Epidermal melanocyte (primary cell): ENCODE data around the gene DHRS7B.
A peak's percentile ranks its signal among the peaks of the same experiment; 100 is the strongest.
"Not testable (repeated sequence)": the region's sequence is repeated elsewhere in the genome, so short reads cannot be mapped to it uniquely, and the experiment has no call there.

Experiments
- DNase-seq: peaks from one replicate; pipeline ENCODE4 v3.0.0; 2011; ENCODE audit warnings: low spot score; ENCODE audit not compliant: insufficient read length

The DHRS7B gene

DNA sequence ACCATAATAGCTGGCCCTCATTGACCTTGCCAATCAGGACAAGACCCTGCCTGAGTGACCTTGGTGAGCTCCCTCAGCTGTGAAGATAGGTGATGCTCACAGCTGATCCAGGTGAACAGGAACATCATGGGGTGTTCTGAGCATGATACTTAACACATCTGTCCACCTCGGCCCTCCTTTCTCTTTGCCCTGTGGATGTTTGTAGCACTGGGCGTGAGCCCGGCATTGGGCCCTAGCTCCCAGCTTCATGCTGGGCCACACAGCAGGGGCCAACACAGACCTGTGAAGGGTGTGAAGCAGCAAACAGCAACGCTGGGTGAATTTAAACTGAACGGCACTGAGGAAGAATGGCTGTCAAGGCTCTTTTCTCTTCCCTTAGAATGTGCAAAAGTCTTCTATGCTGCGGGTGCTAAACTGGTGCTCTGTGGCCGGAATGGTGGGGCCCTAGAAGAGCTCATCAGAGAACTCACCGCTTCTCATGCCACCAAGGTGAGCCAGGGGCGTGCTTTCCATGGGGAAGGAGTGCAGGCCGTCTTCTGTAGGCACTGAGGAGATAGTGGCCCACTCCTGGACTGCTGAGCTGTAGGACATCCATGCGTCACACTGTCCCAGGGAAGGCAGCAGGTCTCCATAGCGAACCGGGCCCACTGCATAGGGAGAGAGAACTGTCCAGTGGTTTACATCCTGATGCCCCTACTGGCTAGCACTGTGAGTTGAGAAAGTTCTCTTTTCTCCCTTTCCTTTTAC, 51.3 kb downstream of the DHRS7B start:
- no peak for DNase-seq

DNA sequence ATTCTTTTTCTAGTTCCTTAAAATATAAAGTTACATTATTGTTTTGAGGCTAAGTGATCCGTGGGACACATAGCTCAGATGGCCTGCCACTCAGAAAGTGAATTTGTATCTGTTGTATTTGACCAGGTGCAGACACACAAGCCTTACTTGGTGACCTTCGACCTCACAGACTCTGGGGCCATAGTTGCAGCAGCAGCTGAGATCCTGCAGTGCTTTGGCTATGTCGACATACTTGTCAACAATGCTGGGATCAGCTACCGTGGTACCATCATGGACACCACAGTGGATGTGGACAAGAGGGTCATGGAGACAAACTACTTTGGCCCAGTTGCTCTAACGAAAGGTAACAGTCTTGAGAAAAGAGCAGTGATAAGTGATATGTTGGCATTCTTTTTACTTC, 56.7 kb downstream of the DHRS7B start:
- no peak for DNase-seq

GRCh38 chr17:21184570-21184969, 57.8 kb downstream of the DHRS7B start:
- no peak for DNase-seq

GRCh38 chr17:21185061-21185460, 58.3 kb downstream of the DHRS7B start:
- DNase-seq: no peak

GRCh38 chr17:21186399-21187187, 59.8 kb downstream of the DHRS7B start:
- DNase-seq: no peak

DNA sequence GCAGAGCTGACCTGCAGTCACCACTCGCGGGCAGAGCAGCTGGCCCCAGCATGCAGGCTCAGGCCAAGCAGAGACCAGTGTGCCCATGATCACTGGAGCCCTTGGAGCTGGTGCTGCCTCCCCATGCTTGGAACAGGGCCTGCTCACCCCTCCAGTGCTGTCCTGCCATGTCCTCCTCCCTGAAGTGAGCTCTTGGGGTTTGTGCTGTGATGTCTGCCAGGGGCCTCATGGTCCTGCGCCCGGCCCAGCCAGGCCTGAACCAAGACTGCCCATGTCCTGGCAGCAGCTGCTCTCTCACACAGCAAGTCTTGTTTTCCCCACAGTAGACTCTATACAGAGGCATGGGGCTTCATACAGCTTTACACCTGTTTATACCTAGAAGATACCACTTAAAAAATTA, 62.6 kb downstream of the DHRS7B start:
- DNase-seq: no peak

DNA sequence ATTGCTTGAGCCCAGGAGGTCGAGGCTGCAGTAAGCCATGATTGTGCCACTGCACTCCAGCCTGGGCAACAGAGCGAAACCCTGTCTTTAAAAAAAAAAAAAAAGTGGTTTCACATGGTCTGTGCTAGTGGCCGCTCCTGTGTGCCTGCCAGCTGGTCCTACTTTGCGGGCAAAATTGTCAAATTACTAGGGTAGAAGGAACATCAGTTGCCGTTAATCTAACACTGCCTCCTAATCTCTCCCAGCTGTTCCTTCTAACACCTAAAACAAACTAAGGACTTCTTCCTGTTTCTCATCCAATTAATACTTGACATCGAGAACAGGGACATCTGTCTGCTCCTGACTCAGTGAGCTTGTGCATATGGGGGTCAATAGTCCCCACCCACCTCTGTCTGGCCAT, 63.3 kb downstream of the DHRS7B start:
- no peak for DNase-seq

- DNase-seq: no peak
Observed at GRCh38 chr17:21191698-21192097, 64.9 kb downstream of the DHRS7B start.

- not testable (repeated sequence) for DNase-seq
Observed at GRCh38 chr17:21192414-21192813, 65.7 kb downstream of the DHRS7B start.

DNA sequence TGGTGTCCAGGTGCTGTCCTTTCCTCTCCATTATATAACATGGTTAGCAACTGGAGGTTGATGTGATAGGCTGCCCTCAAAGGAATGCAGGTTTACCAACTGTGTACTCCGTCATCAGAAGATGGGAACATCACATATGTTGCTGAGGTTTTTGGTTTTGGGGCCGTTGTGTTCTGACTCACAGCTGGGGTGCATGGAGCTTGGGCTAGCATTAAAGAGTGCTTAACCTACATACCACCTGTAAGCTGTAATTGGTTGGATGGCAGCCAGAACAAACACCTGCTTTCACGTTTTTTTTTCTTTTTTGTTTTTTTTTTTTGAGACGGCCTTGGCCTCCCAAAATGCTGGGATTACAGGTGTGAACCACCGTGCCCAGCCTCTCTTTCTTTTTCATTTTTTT, 66.3 kb downstream of the DHRS7B start:
- DNase-seq: no peak

DNA sequence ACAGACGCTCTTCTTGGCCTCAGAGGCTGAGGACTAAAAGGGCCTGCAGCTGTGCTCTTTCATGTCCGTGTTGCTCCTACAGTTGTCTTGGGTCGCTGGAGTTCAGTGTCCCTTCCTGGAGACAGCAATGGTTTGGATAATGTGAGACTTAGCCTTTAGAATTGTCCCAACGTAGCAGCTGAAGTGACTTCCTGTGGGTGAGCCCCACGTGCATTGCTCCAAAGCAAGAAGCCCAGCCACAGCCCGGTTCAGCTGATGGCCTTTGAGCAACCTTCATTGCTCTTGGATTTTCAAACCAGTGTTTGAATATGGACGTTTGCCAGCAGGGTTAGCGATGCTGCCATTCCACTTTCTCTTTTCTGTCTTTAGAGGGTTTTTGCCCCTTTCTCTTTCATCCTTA, 67.5 kb downstream of the DHRS7B start:
- DNase-seq: no peak

- peak; percentile 49 for DNase-seq
Observed at GRCh38 chr17:21194703-21195102, 67.9 kb downstream of the DHRS7B start.

GRCh38 chr17:21196126-21196525, 69.4 kb downstream of the DHRS7B start:
- DNase-seq: no peak

- no peak for DNase-seq
Observed at GRCh38 chr17:21198411-21198810, 71.6 kb downstream of the DHRS7B start.

GRCh38 chr17:21199311-21199710, 72.5 kb downstream of the DHRS7B start:
- peak; percentile 60 for DNase-seq

- DNase-seq: no peak
Observed at GRCh38 chr17:21199856-21200255, 73.1 kb downstream of the DHRS7B start.

DNA sequence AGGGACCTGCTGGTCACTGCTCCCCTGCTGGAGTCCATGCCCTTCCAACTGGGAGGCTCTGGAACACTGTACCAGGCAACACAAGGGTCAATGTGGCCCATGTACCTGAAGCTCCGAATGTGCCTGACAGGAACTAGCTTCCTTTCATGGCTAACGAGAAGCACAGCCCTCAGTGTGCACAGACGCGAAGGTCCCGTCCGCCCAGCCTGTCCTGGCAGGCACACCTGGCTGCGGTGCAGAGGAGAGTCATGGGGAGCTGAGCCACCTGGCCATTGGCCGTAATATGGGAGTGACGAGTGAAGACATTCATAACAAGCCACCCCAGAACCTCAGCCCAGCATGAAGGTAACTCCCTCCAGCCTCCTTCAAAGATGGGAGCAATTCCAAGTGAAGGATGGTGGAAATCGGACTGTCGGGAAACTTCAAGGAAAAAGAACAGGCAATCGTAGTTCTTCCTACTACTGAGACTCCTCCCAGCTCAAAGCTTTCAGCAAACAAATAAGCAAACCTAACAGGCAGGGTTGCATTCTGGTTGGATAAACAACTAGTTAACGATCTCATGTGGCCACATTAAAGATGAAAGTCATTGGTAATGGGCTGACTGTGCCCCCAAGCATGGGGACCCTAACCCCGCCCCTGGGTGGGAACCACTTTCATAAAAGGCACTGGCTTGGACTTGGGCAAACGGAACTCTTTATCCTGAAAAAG, 74.0 kb downstream of the DHRS7B start:
- no peak for DNase-seq

GRCh38 chr17:21201298-21201595, 74.5 kb downstream of the DHRS7B start:
- peak; percentile 61 for DNase-seq

GRCh38 chr17:21201874-21202273, 75.1 kb downstream of the DHRS7B start:
- DNase-seq: no peak

DNA sequence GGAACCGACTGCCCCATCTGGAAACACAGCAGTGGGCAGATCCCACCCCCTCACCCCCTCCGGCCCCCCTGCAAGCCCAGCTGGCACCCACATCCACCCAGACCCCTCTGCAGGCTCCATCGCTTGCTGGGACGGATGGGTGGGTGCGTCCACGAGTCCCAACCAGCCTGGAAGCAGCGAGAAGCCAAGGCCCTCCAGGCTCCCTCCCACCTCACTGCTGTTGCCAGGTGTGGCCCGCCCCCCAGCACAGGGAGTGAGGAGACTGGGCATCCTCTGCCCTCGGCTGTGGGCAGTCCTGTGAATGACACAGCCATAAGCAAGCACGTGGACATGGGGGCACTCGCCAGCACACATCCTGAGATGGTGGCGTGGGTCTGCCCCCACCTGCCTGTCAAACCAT, 75.7 kb downstream of the DHRS7B start:
- DNase-seq: no peak

DNA sequence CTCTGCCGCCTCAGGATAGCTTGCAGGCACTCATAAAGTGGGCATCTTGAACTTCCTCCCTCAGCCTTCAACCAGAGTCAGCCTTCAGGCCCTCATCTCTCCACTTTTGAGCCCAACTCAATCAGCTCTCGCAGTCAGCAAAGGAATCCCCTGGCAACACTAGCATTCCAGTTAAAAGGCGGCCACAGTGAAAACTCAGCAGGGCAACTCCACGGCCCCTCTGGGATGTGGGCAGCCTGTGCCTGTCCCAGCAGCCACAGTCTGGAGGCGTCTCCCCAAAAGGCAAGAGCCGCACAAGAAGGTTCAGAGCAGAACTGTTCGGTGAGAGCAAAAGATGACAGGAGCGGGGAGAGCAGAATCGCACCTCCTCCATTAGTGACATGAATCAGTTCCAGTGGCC, 78.2 kb downstream of the DHRS7B start:
- DNase-seq: no peak

DNA sequence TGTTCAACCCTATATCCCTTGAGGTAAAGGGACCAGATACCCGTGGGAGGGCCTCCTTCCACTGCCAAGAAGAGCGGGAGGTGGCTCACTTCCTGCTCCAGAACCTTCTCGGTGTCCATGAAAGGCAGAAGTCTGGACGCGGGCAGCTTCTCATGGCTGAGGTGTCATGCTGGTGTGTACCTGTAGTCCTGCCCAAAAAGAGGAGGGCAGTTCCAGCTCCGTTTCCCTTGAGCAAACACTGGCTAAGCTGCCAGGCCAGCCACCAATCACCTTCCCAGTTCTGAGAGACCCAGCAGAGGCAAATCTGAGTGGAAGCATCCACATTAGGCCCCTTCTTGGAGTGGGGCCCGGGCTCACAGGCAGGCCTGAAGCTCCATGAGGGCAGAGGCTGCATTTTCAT, 81.6 kb downstream of the DHRS7B start:
- no peak for DNase-seq
